Stimulated activated CD4-positive, alpha-beta T cell treated with anti-CD3 and anti-CD28 coated beads, Interleukin-1b, Interleukin-23, amount 100 ng/mL, for 48 hours (primary cell): ENCODE results near the gene HNRNPUL1.

Source experiments
- DNase-seq: peaks from one replicate; pipeline ENCODE4 v3.0.0-alpha.2; 2020

The HNRNPUL1 gene

GRCh38 chr19:41309180-41310032 lies 45.2 kb downstream of the HNRNPUL1 start:
- no peak for DNase-seq

GRCh38 chr19:41310033-41310831 lies 46.1 kb downstream of the HNRNPUL1 start, which contains the start of gene CCDC97:
Gene CCDC97 (plus strand): TSS chr19:41310172. CDS start chr19:41310311, 139 bp downstream.
- DNase-seq, result peak; percentile 88

GRCh38 chr19:41311072-41311471 lies 46.9 kb downstream of the HNRNPUL1 start:
- DNase-seq, result no peak

GRCh38 chr19:41311613-41312012 lies 47.4 kb downstream of the HNRNPUL1 start:
- DNase-seq, result no peak

GRCh38 chr19:41316306-41316920 lies 52.2 kb downstream of the HNRNPUL1 start:
- DNase-seq, result no peak

GRCh38 chr19:41318696-41319499 lies 54.7 kb downstream of the HNRNPUL1 start:
- no peak for DNase-seq

- no peak for DNase-seq
These were observed 55.5 kb downstream of the HNRNPUL1 start for GRCh38 chr19:41319500-41320184.

GRCh38 chr19:41320185-41320518 lies 56.0 kb downstream of the HNRNPUL1 start:
- DNase-seq, result no peak

GRCh38 chr19:41320568-41320967 lies 56.4 kb downstream of the HNRNPUL1 start:
- no peak for DNase-seq

GRCh38 chr19:41321204-41321599 lies 57.0 kb downstream of the HNRNPUL1 start:
- DNase-seq, result no peak

- DNase-seq, result no peak
These were observed 57.6 kb downstream of the HNRNPUL1 start for GRCh38 chr19:41321600-41322270.

GRCh38 chr19:41322451-41322850 lies 58.3 kb downstream of the HNRNPUL1 start:
- no peak for DNase-seq

- DNase-seq, result no peak
These were observed 58.9 kb downstream of the HNRNPUL1 start for GRCh38 chr19:41323023-41323422.

- DNase-seq, result no peak
These were observed 59.4 kb downstream of the HNRNPUL1 start for GRCh38 chr19:41323430-41324125.

GRCh38 chr19:41324231-41324702 lies 60.1 kb downstream of the HNRNPUL1 start:
- DNase-seq, result no peak

- DNase-seq, result no peak
These were observed 60.9 kb downstream of the HNRNPUL1 start for GRCh38 chr19:41324921-41325639.

GRCh38 chr19:41325640-41325946 lies 61.4 kb downstream of the HNRNPUL1 start:
- DNase-seq, result no peak

GRCh38 chr19:41325947-41326706 lies 62.0 kb downstream of the HNRNPUL1 start:
- peak; percentile 59 for DNase-seq

GRCh38 chr19:41327076-41327575 lies 63.0 kb downstream of the HNRNPUL1 start:
- no peak for DNase-seq
